GM03348 (cell line): ENCODE results near the gene AAMDC.

Experiments used
- DNase-seq: peaks from one replicate; pipeline ENCODE4 v3.0.0; 2012; ENCODE audit warnings: low spot score

Gene AAMDC

GRCh38 chr11:77820565-77821348, at the start of gene AAMDC, which contains the start of gene RSF1:
TSS of gene AAMDC (plus strand) at chr11:77821144. CDS start at chr11:77842497, 21,353 bp downstream.
TSS of gene RSF1 (minus strand) at chr11:77820722. CDS start at chr11:77820714, 8 bp downstream.
- peak; percentile 97 for DNase-seq

GRCh38 chr11:77775936-77776335, 45.0 kb upstream of the AAMDC start:
- no peak for DNase-seq

GRCh38 chr11:77776455-77776854, 44.5 kb upstream of the AAMDC start:
- DNase-seq, result no peak

- DNase-seq, result no peak
These were observed 42.8 kb upstream of the AAMDC start for GRCh38 chr11:77778118-77778517.

GRCh38 chr11:77778549-77778948, 42.4 kb upstream of the AAMDC start:
- no peak for DNase-seq

- peak; percentile 35 for DNase-seq
These were observed 41.0 kb upstream of the AAMDC start for GRCh38 chr11:77779935-77780334.

- DNase-seq, result no peak
These were observed 37.9 kb upstream of the AAMDC start for GRCh38 chr11:77783025-77783424.

GRCh38 chr11:77784572-77784971, 36.4 kb upstream of the AAMDC start:
- no peak for DNase-seq

GRCh38 chr11:77789061-77789730, 31.7 kb upstream of the AAMDC start:
- no peak for DNase-seq

GRCh38 chr11:77789731-77790476, 31.0 kb upstream of the AAMDC start:
- DNase-seq, result no peak

GRCh38 chr11:77791301-77791700, 29.6 kb upstream of the AAMDC start:
- DNase-seq, result no peak

GRCh38 chr11:77793972-77794371, 27.0 kb upstream of the AAMDC start:
- no peak for DNase-seq

GRCh38 chr11:77799338-77799737, 21.6 kb upstream of the AAMDC start:
- DNase-seq, result peak; percentile 29

GRCh38 chr11:77800449-77800848, 20.5 kb upstream of the AAMDC start:
- DNase-seq, result no peak

GRCh38 chr11:77801477-77801876, 19.5 kb upstream of the AAMDC start:
- no peak for DNase-seq

- DNase-seq, result no peak
These were observed 14.5 kb upstream of the AAMDC start for GRCh38 chr11:77806415-77806814.

GRCh38 chr11:77806993-77807392, 14.0 kb upstream of the AAMDC start:
- no peak for DNase-seq

GRCh38 chr11:77813256-77813655, 7.7 kb upstream of the AAMDC start:
- no peak for DNase-seq

GRCh38 chr11:77814848-77815247, 6.1 kb upstream of the AAMDC start:
- DNase-seq, result no peak

GRCh38 chr11:77815459-77815858, 5.5 kb upstream of the AAMDC start:
- DNase-seq, result no peak

- DNase-seq, result peak; percentile 91
These were observed 1.5 kb upstream of the AAMDC start for GRCh38 chr11:77819411-77819920.

- peak; percentile 60 for DNase-seq
These were observed 901 bp upstream of the AAMDC start for GRCh38 chr11:77819921-77820564.
